ENCODE measurements around the gene WBP11. TPM values are rescaled to one million over a fixed set of nuclear protein-coding genes. Genes with fewer than 3 reads are reported as not detected.

Gene WBP11
- total RNA-seq, 1 donor from 2014 or later, result 72.1 TPM

- Mint-ChIP-seq H3K4me1 (ENCODE audit: low read depth, unreplicated experiment) (peaks cover 15% of the 10 kb centered on the region), H3K27me3 (ENCODE audit: low read depth, unreplicated experiment) (no peaks in the 10 kb centered on the region), H3K9me3 (ENCODE audit: unreplicated experiment) (no peaks in the 10 kb centered on the region), H3K4me3 (ENCODE audit: unreplicated experiment) (no peak overlapping the region), H3K36me3 (ENCODE audit: low read depth, unreplicated experiment) (no peaks in the 10 kb centered on the region), H3K27ac (ENCODE audit: unreplicated experiment) (no peak overlapping the region)
- Histone ChIP-seq H3K27ac (ENCODE audit: low read depth, low read length) (peak overlapping the region; percentile 28), H2AFZ (ENCODE audit: low read depth, low read length) (no peak overlapping the region), H3K79me2 (ENCODE audit: insufficient read depth, low read length) (no peaks in the 10 kb centered on the region), H3K4me1 (ENCODE audit: insufficient read depth, low read length) (peaks cover 18% of the 10 kb centered on the region), H3K27me3 (ENCODE audit: insufficient read depth, low read length) (no peaks in the 10 kb centered on the region), H3K36me3 (ENCODE audit: insufficient read depth, low read length) (no peaks in the 10 kb centered on the region), H4K20me1 (ENCODE audit: insufficient read depth, low read length) (no peaks in the 10 kb centered on the region), H3K9me3 (ENCODE audit: insufficient read depth, low read depth, low read length) (no peaks in the 10 kb centered on the region), H3K4me3 (ENCODE audit: insufficient read depth, low read depth, low read length) (no peak overlapping the region), H3K4me2 (ENCODE audit: low read length) (no peak overlapping the region), H3K9ac (ENCODE audit: low read length) (no peak overlapping the region)
- DNase-seq (ENCODE audit: low read depth) (no peak), FAIRE-seq (no peak)
- TF ChIP-seq EZH2 (IDR thresholded peaks at IDR 0.05; ENCODE audit: insufficient read depth, low read length), result no peak
- TF ChIP-seq, protein P1, sequence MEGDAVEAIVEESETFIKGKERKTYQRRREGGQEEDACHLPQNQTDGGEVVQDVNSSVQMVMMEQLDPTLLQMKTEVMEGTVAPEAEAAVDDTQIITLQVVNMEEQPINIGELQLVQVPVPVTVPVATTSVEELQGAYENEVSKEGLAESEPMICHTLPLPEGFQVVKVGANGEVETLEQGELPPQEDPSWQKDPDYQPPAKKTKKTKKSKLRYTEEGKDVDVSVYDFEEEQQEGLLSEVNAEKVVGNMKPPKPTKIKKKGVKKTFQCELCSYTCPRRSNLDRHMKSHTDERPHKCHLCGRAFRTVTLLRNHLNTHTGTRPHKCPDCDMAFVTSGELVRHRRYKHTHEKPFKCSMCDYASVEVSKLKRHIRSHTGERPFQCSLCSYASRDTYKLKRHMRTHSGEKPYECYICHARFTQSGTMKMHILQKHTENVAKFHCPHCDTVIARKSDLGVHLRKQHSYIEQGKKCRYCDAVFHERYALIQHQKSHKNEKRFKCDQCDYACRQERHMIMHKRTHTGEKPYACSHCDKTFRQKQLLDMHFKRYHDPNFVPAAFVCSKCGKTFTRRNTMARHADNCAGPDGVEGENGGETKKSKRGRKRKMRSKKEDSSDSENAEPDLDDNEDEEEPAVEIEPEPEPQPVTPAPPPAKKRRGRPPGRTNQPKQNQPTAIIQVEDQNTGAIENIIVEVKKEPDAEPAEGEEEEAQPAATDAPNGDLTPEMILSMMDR (IDR thresholded peaks at IDR 0.05; ENCODE audit: insufficient read depth, low read depth, low read length), result no peak
Measured at GRCh38 chr12:14842315-14842714, 39.0 kb upstream of the WBP11 start.

GRCh38 chr12:14841761-14842160, 38.5 kb upstream of the WBP11 start:
- Histone ChIP-seq H3K27me3 (ENCODE audit: insufficient read depth, low read length) (no peaks in the 10 kb centered on the region), H3K79me2 (ENCODE audit: insufficient read depth, low read length) (no peaks in the 10 kb centered on the region), H3K4me1 (ENCODE audit: insufficient read depth, low read length) (peaks cover 17% of the 10 kb centered on the region), H3K4me2 (ENCODE audit: low read length) (peak overlapping the region; percentile 43), H3K36me3 (ENCODE audit: insufficient read depth, low read length) (no peaks in the 10 kb centered on the region), H2AFZ (ENCODE audit: low read depth, low read length) (peak overlapping the region; percentile 19), H4K20me1 (ENCODE audit: insufficient read depth, low read length) (no peaks in the 10 kb centered on the region), H3K9me3 (ENCODE audit: insufficient read depth, low read depth, low read length) (no peaks in the 10 kb centered on the region), H3K4me3 (ENCODE audit: insufficient read depth, low read depth, low read length) (no peak overlapping the region), H3K9ac (ENCODE audit: low read length) (no peak overlapping the region), H3K27ac (ENCODE audit: low read depth, low read length) (peak overlapping the region; percentile 42)
- H3K36me3 Mint-ChIP-seq (ENCODE audit: low read depth, unreplicated experiment), result no peaks in the 10 kb centered on the region
- TF ChIP-seq EZH2 (IDR thresholded peaks at IDR 0.05; ENCODE audit: insufficient read depth, low read length), result no peak
- TF ChIP-seq, protein P1 (IDR thresholded peaks at IDR 0.05; ENCODE audit: insufficient read depth, low read depth, low read length), result no peak
- FAIRE-seq, result peak; percentile 55
- H3K4me3 Mint-ChIP-seq (ENCODE audit: unreplicated experiment), result no peak overlapping the region
- peaks cover 19% of the 10 kb centered on the region for H3K4me1 Mint-ChIP-seq (ENCODE audit: low read depth, unreplicated experiment)
- H3K27me3 Mint-ChIP-seq (ENCODE audit: low read depth, unreplicated experiment), result no peaks in the 10 kb centered on the region
- peak; percentile 66 for DNase-seq (ENCODE audit: low read depth)
- peak overlapping the region; percentile 0 for H3K27ac Mint-ChIP-seq (ENCODE audit: unreplicated experiment)
- no peaks in the 10 kb centered on the region for H3K9me3 Mint-ChIP-seq (ENCODE audit: unreplicated experiment)

- Histone ChIP-seq H3K9ac (ENCODE audit: low read length) (no peak overlapping the region), H3K4me1 (ENCODE audit: insufficient read depth, low read length) (peaks cover 20% of the 10 kb centered on the region), H3K27ac (ENCODE audit: low read depth, low read length) (no peak overlapping the region), H3K27me3 (ENCODE audit: insufficient read depth, low read length) (no peaks in the 10 kb centered on the region), H3K36me3 (ENCODE audit: insufficient read depth, low read length) (no peaks in the 10 kb centered on the region), H2AFZ (ENCODE audit: low read depth, low read length) (no peak overlapping the region), H4K20me1 (ENCODE audit: insufficient read depth, low read length) (no peaks in the 10 kb centered on the region), H3K4me3 (ENCODE audit: insufficient read depth, low read depth, low read length) (no peak overlapping the region), H3K79me2 (ENCODE audit: insufficient read depth, low read length) (no peaks in the 10 kb centered on the region), H3K4me2 (ENCODE audit: low read length) (no peak overlapping the region), H3K9me3 (ENCODE audit: insufficient read depth, low read depth, low read length) (no peaks in the 10 kb centered on the region)
- DNase-seq (ENCODE audit: low read depth) (no peak), FAIRE-seq (no peak)
- Mint-ChIP-seq H3K4me1 (ENCODE audit: low read depth, unreplicated experiment) (peaks cover 26% of the 10 kb centered on the region), H3K36me3 (ENCODE audit: low read depth, unreplicated experiment) (no peaks in the 10 kb centered on the region), H3K27me3 (ENCODE audit: low read depth, unreplicated experiment) (no peaks in the 10 kb centered on the region), H3K9me3 (ENCODE audit: unreplicated experiment) (no peaks in the 10 kb centered on the region), H3K4me3 (ENCODE audit: unreplicated experiment) (no peak overlapping the region), H3K27ac (ENCODE audit: unreplicated experiment) (no peak overlapping the region)
- no peak for TF ChIP-seq EZH2 (IDR thresholded peaks at IDR 0.05; ENCODE audit: insufficient read depth, low read length)
- TF ChIP-seq, protein P1 (IDR thresholded peaks at IDR 0.05; ENCODE audit: insufficient read depth, low read depth, low read length), result no peak
Measured at GRCh38 chr12:14840616-14841015, 37.3 kb upstream of the WBP11 start.

All from astrocyte (in vitro differentiated cells and primary cell).